ENCODE data around the gene GUCY1A2.

GUCY1A2 gene

DNA sequence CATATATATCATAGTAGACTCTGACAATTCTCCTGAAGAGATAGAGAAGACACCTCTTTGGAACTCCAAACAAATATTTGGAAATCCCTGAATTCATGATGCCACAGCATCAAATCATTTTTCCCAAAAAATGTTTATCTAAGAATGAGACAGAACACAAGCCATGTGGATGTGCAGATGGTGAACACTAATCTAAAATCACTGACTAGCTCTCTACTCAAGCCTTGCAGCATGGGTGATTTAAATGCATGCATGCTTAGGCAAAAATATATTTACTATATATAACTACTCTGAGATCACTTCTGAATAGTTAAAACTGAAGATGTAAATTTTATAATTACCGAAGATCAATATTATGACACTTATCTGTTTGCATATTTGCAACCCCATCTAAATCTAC, 289.9 kb downstream of the GUCY1A2 start:
- DNase-seq: no peak

DNA sequence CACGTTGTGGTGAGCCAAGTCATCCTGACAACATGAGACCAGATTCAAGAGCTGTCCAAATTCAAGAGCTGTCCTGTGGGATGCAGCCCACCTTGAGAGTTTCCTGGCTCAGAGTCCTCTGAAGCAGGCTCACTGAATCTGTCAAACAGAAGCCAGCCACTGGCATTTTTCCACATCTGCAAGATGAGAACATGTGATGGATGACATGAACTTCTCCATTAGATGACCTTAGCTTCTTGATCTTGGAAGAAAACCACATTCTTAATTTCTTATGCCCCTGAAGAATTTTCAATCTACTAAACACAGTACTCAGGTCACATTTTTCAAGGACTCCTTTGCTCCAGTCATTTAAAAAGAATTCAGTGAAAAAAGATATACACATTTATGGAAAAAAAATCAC, 291.0 kb downstream of the GUCY1A2 start:
- DNase-seq: no peak

DNA sequence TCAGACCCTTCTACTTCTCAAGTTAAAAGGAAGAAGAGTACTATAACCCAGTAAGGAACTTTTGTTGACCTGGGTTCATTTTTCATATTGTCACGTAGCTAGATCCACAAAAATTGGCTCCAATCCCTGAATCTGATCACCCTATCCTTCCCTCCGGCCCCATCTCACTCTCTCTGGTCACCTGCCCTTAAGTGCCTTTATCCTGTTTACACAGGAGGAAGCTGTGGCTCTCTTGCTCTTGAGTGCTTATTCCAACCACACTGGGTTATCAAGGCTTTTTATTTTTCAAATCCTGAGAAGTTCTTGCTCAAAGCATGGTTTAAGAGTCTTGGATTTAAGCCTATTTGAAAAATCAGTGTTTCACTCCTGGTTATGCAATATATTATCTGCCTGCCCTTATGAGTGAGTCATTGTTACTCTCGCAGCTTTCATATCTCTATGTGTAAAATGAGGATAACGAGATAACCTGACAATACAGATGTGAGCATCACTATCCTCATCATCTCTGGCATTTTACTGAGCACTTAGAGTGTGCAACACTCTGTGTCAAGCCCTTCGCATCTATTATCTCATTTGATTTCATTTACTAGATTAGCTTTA, 293.9 kb downstream of the GUCY1A2 start:
- no peak for DNase-seq

DNA sequence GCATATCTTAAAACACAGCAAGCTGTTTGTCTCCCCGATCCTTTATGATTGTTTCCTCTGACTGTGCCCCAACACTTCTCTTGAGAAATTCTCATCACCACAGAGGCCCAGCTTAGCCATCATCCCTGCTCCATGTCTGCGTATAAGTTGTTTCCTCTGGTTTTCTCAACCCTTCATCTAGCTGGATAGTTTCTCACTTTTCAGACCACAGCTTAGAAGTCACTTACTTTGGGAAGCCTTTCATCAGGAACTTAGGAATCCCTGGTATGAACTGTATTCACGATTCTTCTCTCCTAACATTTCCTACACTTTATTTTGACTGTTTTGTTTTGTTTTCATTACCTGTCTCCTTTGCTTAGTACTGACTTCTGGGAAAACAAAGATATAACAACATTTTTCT, 295.2 kb downstream of the GUCY1A2 start:
- no peak for DNase-seq

DNA sequence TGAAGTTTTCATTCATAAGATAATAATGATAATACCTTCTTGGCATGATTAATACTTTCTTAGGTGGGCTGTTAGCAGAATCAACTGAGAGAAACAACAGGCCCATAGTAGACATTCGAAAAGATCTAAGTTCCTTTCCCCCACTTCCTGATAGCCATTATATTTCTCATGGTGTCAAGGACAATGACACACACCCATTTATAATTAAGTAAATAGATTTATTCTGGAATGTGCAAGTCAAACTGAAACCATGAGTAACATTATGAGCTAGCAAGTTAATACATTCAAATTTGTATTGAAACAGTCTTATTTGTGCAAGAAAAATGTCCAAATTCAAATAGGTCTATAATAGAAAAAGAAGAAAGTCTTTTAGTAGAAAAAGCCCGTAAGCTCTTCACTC, 301.1 kb downstream of the GUCY1A2 start:
- DNase-seq: no peak

DNA sequence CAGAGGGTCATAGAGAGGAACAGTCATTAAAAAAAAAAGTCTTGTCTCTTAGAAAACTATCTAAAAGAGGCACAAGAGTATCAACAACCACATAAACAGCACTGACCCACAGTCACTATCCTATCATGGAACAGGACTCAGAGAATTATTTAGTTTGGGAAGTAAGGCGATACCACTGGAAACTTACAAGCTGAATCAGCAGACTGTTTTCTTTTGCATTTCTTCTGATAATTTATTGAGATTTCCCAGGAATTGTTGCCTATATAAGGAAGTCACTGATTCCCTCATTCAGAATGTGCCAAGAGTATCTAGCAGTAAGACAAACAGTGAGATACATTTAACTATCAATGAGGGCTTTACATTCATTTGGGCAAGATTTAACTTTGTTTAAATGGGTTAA, 304.1 kb downstream of the GUCY1A2 start:
- DNase-seq: no peak

DNA sequence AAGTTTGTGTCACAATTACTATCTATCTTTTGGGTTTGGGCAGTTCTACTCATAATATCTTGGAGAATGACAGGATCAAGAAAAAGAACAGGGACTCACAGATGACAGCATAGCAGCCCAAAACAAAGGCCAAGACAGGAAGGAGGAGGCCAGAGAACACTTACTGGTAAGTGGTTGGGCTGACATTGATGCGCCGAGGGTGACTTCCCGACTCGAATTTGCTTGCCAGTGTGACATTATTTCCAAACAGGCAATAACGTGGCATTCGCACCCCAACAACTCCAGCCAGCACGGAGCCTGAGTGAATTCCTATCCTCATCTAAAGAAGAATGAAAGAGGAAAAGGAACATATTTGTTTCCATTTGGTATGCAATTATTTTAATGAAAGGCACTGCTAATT, 309.9 kb downstream of the GUCY1A2 start:
- no peak for DNase-seq

DNA sequence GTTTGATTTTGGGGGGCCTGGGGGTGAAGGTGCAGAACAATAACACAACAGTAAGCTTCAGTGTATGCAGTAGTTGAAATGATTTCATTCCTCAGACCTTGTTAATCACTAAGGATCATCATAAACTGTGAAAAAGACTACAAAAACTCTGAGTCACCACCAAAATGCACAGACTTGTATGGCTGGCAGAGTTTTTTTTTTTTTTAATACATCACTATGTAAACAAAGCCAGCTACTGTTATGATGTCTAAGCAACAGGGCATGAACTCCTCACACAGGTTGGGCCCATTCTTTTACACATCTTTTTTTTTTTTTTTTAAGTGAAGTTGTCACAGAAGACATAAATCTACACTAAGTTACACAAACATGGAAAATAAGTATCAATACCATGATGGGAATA, 311.9 kb downstream of the GUCY1A2 start:
- DNase-seq: no peak

DNA sequence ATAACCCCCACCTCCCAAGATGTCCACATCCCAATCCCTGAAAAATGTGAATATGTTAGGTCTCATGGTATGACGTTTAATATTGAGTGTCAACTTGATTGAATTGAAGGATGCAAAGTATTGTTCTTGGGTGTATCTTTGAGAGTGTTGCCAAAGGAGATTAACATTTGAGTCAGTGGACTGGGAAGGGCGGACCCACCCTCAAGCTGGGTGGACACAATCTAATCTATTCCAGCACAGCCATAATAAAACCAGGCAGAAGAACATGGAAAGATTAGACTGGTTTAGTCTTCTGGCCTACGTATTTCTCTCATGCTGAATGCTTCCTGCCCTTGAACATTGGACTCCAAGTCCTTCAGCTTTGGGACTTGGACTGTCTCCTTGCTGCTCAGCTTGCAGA, 315.5 kb downstream of the GUCY1A2 start:
- no peak for DNase-seq

DNA sequence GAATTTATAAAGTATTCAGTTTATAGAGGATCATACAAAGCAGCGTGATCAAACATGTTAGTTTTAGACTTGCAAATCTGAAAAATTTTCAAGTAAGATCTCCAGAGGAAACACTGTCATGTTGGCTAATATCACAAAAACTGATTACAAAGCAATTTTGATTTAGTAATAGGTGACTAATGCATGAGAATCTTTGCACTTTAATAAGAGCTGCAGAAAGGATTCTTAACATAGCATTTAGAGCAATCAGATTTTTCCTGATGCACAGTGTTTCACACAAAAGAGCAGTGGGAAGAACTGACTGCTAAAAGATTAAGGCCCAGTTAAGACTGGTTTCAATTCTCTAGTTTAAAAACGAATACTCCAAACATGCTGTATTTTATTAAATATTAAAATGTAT, 321.2 kb downstream of the GUCY1A2 start:
- DNase-seq: no peak

DNA sequence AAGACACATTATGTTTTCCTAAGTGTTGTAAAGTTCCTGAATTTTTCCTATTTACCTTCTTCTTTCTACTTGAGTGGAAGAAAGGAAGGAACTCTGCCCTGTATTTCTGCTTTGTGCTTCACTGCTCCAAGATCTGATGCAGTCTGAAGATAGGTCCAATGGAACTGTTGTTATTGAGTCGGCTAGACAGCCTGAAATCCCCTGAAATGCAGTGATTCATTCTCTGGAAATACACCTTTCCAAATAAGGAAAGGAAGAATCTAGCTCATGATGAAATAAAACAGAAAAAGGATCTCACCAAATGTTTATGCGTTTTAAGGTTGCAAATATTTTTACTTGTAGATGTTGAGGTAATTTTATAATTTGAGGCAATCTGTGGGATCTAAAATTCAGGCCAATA, 322.8 kb downstream of the GUCY1A2 start:
- DNase-seq: no peak

DNA sequence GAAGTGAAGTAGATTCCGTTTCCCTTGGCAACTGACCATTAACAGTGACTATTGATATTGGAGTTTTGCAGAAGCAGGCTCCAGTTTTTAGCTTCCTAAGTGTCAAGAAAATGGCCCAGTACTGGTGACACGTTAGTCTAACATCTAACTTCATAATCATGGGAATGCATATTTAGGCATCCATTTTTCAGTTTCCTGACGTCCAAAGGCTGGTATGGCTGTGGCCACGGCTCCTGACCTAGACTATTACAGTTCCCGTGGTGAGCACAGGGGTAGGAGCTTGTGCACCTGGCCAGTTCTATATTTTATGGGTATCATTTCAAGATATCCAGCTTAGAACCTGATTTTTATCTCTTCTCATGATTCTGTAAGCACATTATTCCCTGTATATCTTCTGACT, 323.8 kb downstream of the GUCY1A2 start:
- DNase-seq: no peak

DNA sequence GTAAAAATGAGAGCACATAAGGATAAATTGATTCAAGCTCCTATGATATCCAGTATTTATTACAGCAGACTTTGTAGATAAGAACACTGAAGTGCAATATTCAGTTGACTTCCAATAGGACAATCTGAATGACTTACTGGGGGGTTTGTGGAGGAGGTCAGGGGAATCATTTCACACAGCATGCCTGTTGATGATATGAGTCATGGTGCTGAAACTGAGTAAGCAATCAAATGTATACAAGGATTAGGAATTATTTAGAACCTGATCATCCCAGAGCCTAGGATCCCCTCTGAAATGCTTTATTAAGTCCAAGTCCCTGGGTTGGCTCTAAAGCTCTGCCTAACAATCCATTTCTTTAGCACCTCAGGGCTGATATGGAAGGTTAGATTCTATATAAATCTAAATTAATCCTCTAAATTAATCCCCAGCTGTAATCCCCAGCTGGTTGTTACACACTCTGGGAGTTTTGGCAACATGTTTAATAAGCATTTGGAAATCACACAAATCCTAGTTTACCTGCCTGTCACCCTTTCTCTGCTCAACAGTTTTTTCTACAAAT, 326.4 kb downstream of the GUCY1A2 start:
- DNase-seq: no peak

DNA sequence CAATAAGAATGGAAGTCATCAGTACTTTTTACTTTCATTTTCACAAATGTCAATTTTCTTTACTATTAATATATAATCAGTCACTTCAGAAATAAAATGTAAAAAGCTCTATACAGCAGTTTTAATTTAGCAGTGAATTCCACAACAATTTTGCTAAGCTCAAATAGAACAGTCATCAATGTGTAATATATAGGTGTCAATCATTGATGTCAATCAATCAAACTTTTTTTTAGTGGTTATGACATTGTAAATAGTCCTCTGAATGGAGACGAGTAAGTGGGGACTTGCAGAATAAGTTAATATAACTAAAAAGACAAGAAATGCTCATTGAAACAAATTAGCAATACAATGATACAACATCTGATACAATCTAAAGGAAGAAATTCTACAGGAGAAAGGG, 327.4 kb downstream of the GUCY1A2 start:
- no peak for DNase-seq

DNA sequence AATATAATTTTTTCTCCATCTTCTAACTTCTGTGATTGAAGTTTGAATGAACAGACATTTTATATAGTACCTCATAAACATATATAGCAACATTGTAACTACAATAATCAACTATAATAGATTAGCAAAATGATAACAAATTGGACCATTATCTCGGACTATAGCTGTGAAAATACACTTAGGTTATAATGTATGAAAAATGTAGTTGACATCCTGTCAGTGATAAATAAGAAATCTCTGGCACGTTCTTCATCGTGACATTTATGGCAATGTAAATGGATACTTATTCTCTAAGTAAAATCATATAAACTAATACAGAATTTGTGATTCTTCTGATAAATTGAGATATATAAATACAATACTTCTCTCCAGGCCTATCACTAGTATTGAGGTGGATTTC, 333.3 kb downstream of the GUCY1A2 start:
- DNase-seq: no peak

DNA sequence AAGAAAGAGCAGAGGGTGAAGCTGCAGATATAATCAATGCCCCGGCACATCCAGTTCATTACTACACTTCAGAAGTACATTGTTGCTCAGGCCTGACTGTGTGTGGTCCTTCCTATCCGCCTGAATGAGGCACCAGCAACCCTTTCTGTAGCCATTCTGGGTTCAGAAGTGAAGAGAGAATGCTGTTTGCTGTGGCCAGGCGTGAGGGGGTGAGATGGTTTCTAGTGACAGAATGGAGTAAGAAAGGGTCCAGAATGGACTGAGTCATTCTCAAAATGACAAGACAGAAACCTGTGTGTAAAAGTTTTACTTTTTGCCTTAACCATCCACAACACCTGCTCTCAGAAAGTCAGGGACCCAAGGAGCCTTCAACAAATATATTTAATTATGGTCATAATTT, 334.8 kb downstream of the GUCY1A2 start:
- no peak for DNase-seq

DNA sequence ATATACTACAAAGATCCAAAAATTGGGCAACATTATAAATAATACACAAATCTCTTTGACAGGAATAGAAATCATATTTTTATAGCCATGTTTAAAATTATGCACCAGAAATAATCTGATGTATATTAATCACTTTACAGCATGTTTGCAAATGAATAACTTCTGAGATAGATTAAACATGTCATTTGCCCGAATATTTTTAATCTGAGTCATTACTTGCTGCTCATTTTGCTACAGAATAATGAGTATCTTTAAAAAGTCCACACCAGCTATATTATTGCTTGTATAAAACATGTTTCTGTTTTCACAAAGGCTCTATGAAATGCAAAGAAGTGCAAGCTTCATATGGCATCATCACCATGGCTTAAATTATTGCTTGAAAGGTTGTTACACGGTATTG, 336.8 kb downstream of the GUCY1A2 start:
- no peak for DNase-seq

DNA sequence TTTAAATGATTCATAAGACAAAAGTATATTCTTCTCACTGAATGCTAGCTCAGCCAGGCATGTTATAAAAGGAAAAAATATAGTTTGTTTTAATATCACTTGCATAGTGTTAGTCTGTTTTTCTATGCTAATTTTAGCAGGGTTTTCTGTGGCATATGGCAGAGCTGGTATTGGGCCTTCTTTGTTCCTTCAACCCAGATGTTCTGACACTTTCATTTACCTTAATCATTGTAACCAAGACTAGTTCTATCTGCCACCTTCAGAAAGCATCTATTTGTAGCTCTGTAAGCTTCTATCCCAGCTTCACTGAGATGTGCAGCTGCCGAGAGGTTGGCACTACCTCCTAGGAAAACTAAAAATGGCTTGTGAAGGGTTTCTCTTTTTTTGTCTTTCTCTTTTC, 338.7 kb downstream of the GUCY1A2 start:
- DNase-seq: no peak

DNA sequence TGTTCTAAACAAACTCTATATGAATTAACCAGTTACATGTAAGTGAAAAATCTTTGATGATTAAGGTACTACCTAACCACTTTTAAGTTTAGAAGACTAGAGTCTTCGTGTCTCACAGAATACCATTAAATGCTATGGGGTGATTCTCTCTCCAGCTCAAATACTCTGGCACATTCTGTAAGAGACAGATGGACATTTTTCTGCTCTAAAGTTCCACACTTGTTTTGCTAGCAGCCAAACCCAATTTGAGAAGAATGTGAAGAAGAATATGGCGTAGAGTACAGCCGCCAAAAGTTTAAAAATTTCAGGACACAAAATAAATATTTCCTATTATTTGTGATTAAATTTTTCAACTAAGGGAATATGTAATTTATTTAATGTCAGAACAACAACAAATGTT, 339.1 kb downstream of the GUCY1A2 start:
- no peak for DNase-seq

DNA sequence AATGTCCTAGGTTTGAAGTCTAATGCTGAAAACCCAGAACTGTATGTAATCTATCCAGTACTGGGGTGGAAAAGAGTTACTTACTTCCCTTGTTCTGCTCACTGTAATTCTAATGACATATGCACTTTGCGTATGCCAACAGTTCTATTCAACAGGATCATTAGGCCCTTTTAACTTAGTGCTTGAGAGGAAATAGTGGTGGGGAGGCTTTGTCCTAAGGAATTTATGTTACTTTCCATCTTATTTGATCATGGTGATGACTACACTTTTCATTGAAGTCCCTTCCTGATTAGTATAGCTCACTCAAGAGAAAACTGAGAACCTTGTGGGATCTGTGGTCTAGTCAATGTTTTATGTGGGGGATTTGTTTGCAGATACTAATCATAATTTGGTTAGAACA, 348.2 kb downstream of the GUCY1A2 start:
- no peak for DNase-seq

DNA sequence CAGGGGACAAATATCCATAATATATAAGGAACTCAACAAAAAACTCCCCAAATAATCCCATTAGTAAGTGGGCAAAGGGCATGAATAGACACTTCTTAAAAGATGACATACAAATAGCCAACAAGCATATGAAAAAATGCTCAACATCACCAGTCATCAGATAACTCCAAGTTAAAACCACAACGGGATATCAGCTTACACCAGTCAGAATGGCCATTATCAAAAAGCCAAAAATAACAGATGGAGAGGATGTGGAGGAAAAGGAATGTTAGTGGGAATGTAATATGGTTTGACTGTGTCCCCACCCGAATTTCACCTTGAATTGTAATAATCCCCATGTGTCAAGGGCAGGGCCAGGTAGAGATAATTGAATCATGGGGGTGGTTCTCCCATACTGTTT, 350.1 kb downstream of the GUCY1A2 start:
- no peak for DNase-seq

DNA sequence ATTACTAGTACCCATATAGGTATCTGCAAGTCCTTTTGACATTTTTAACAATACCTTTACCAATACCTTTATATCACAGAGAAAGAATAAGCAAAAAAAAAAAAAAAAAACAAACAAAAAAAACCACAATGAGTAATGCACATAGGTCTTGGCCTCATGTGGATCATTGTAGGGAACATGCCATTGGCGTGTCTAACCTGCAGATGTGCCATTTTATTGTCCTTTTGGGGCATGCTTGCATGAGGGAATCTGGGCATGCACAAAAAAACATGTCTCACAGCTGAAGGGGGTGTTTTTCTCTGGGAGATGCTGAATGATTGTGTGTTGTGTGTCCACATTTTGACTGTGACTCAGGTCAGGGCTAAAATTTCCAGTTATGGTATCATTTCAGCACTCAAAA, 361.6 kb downstream of the GUCY1A2 start:
- DNase-seq: no peak

DNA sequence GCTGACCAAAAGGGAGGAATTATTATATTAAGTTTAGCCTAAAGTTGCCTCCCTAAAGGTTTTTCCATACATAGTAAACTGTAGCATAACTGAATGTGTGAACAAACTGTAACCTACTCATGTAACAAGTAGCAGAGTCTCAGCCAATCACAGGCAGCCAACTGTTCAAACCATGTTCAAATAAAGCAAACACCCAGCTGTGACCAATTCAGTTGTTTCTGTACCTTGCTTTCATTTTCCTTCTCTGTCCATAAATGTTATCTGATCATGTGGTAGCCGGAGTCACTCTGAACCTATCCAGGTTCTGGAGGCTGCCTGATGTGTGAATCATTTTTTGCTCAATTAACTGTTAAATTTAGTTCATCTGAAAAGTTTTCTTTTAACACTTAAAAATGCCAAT, 373.5 kb downstream of the GUCY1A2 start:
- DNase-seq: no peak

DNA sequence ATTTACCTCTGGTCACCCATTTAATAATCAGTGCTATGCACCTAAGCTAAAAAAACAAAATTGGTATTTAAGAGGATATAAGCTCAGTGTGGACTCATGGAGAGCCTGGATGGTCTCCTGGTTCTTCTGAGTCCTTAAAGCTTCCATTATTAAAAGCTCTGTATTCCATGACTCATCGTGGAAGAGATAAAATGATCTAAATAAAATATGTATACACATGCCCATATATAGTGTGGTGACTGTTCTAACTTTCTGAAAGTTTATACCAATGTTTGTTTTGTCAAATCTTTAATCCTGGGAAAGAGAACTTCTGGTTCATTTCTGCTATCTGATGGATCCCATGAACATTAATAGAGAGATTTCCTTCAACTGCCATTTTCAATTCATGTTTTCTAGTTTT, 375.9 kb downstream of the GUCY1A2 start:
- DNase-seq: no peak

DNA sequence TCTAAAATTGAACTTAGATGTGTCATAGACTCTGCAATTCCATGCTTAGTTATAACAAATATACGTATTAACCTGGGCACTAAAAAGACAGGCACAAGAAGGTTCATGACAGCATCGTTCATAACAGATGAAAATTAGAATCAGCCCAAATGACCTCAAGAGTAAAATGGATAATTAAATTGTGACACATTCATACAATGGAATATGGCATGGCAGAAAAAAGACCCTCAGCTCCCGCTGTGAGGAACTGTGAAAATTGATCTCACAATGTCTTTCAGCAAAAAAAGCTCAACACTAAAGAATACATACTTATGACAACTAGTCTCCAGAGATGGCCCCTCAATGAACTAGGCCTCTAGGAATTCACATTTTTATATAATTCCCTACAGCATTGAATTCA, 386.0 kb downstream of the GUCY1A2 start:
- no peak for DNase-seq

Measured in suppressor macrophage (primary cell).